AG10803 (cell line): ENCODE results near the gene DNAH7.

Experiments
- DNase-seq: peaks from one replicate; pipeline ENCODE4 v3.0.0; 2010; ENCODE audit warnings: low read depth
- H3K4me3 ChIP-seq: 2 replicates; pipeline ENCODE4 v1.5.1; 2011; ENCODE audit warnings: mild to moderate bottlenecking, low read length, control low read depth
- CTCF ChIP-seq: conservative IDR thresholded peaks from 2 replicates; pipeline ENCODE4 v1.5.1; 2011; ENCODE audit warnings: mild to moderate bottlenecking, low read length, control low read depth, inconsistent platforms

DNAH7 gene

GRCh38 chr2:195737511-195738325, 330.9 kb downstream of the DNAH7 start:
- TF ChIP-seq CTCF: no peak
- H3K4me3 ChIP-seq: no peak overlapping the region
- no peak for DNase-seq

GRCh38 chr2:195735347-195735746, 333.3 kb downstream of the DNAH7 start:
- no peak for TF ChIP-seq CTCF
- no peak overlapping the region for H3K4me3 ChIP-seq
- DNase-seq: no peak

- DNase-seq: no peak
- no peak overlapping the region for H3K4me3 ChIP-seq
- TF ChIP-seq CTCF: no peak
These were observed 333.7 kb downstream of the DNAH7 start for GRCh38 chr2:195734931-195735330.

GRCh38 chr2:195734395-195734794, 334.2 kb downstream of the DNAH7 start:
- DNase-seq: no peak
- no peak for TF ChIP-seq CTCF
- H3K4me3 ChIP-seq: no peak overlapping the region

- H3K4me3 ChIP-seq: no peak overlapping the region
- DNase-seq: no peak
- no peak for TF ChIP-seq CTCF
These were observed 334.8 kb downstream of the DNAH7 start for GRCh38 chr2:195733831-195734230.

GRCh38 chr2:195732574-195732973, 336.1 kb downstream of the DNAH7 start:
- TF ChIP-seq CTCF: no peak
- no peak overlapping the region for H3K4me3 ChIP-seq
- no peak for DNase-seq

GRCh38 chr2:195730912-195731311, 337.7 kb downstream of the DNAH7 start:
- TF ChIP-seq CTCF: no peak
- no peak overlapping the region for H3K4me3 ChIP-seq
- DNase-seq: peak; percentile 17
